Gastroesophageal sphincter (tissue), 3 donors: Measurements from ENCODE around the gene FAM149B1.
A peak's percentile ranks its signal among the peaks of the same experiment; 100 is the strongest.

Source experiments
- CTCF ChIP-seq, 4 experiments: fragments of 200-600 bp in 2 of 4; fragments of 450-650 bp in 2 of 4; sonication (generic) in 1 of 4; IDR thresholded peaks; one replicate each; pipeline ENCODE4 v1.5.1; 2017 to 2019; ENCODE audit warnings: antibody characterized with exemption in 4 of 4, mild to moderate bottlenecking in 2 of 4, moderate library complexity in 2 of 4
- POLR2A ChIP-seq, 2 donors: fragments of 450-650 bp; IDR thresholded peaks; one replicate each; pipeline ENCODE4 v1.6.1; 2017; ENCODE audit warnings: antibody characterized with exemption in 2 of 2, mild to moderate bottlenecking in 2 of 2, moderate library complexity in 1 of 2

DNA sequence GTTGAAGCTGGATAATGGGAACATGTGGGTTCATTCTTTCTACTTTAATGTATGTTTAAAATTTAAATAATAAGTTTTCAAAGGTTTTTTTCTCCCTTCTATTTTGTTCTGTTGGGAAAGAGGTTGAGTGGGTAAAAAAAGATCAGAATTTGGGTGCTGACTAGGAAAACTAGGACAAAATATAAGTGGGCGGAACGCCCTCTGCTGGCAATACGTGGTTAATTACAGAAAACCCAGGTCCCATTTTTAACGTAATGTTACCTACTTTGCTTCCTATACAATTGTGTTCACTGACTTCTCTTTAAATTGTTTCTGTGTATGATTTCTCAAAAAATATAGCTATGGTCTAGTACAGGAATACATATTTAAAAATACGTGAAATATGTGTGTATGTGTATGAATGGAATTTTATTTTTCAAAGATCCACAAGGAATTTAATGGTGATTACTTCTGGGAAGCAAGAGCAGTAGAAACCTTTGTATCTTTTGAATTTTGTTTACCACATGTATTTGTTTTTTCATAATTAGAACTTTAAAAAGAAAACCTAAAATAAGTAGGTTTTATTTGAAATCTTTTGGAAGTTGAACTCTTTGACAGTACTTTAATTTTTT is 8.8 kb upstream of the FAM149B1 start:
- peak; percentile 67 to 76 (median 72) for TF ChIP-seq CTCF (IDR thresholded peaks at IDR 0.05)
- no peak for TF ChIP-seq POLR2A (IDR thresholded peaks at IDR 0.05)
